Lung (tissue), 12 donors: ENCODE data around the gene ISM1. TPM values are rescaled to one million over a fixed set of nuclear protein-coding genes. Genes with fewer than 3 reads are reported as not detected.

ENCODE experiments used
- ATAC-seq: fragments of 200-7000 bp; cut with Tn5 transposase; one replicate; pipeline ENCODE4 v1.9.1; 2020; ENCODE audit warnings: moderate number of reproducible peaks; ENCODE audit not compliant: insufficient read depth, low FRiP score
- DNase-seq, 3 donors: peaks; one replicate each; pipeline ENCODE4 v3.0.0-alpha.2; 2013 to 2017
- H3K27ac ChIP-seq, 2 donors: one replicate each; pipeline ENCODE4 v1.5.1; 2013; ENCODE audit warnings: mild to moderate bottlenecking in 2 of 2, moderate library complexity in 2 of 2, control low read depth in 1 of 2, inconsistent platforms in 1 of 2, low read depth in 1 of 2, low read length in 1 of 2
- H3K27me3 ChIP-seq, 3 donors: one replicate each; pipeline ENCODE4 v1.5.1; 2013; ENCODE audit warnings: low read length in 2 of 3; ENCODE audit not compliant: control insufficient read depth in 3 of 3, insufficient read depth in 3 of 3
- H3K36me3 ChIP-seq, 4 donors: one replicate each; pipeline ENCODE4 v1.5.1; 2013; ENCODE audit warnings: low read length in 4 of 4, mild to moderate bottlenecking in 1 of 4, moderate library complexity in 1 of 4; ENCODE audit not compliant: control insufficient read depth in 4 of 4, insufficient read depth in 4 of 4
- H3K4me1 ChIP-seq, 5 donors: one replicate each; pipeline ENCODE4 v1.5.1; 2013; ENCODE audit warnings: low read length in 5 of 5, mild to moderate bottlenecking in 2 of 5, moderate library complexity in 1 of 5; ENCODE audit not compliant: control insufficient read depth in 5 of 5, insufficient read depth in 5 of 5
- H3K4me3 ChIP-seq: one replicate; pipeline ENCODE4 v1.5.1; 2013; ENCODE audit warnings: mild to moderate bottlenecking, control low read depth, moderate library complexity
- H3K9ac ChIP-seq, 2 donors: one replicate each; pipeline ENCODE4 v1.5.1; 2013; ENCODE audit warnings: low read length in 2 of 2, control low read depth in 1 of 2; ENCODE audit not compliant: insufficient read depth in 1 of 2
- H3K9me3 ChIP-seq, 4 donors: one replicate each; pipeline ENCODE4 v1.5.1; 2013; ENCODE audit warnings: low read length in 3 of 4, mild to moderate bottlenecking in 1 of 4, moderate library complexity in 1 of 4; ENCODE audit not compliant: control insufficient read depth in 4 of 4, insufficient read depth in 3 of 4
- CTCF ChIP-seq: IDR thresholded peaks from 2 replicates; pipeline ENCODE4 v1.5.1; 2012; ENCODE audit warnings: mild to moderate bottlenecking; ENCODE audit errors: control extremely low read depth, extremely low read depth
- WGBS, 2 donors: extraction: QIAGEN DNeasy Blood & Tissue Kit; methylation state at CpG; one replicate each; pipeline ENCODE4 v1.1.7; 2013; 5-methylcytosine and 5-hydroxymethylcytosine counted together
- polyA plus RNA-seq, 2 donors: library from polyadenylated mRNA; stranded (reverse); fragments of 200-250 nt; gene quantifications; one replicate each; pipeline ENCODE4 v1.2.1, GENCODE V29; 2013
- total RNA-seq, 2 donors: library from RNA; depleted of rRNA in 1 of 2; stranded (reverse); fragments of >200 nt in 1 of 2; gene quantifications; one replicate each; pipeline ENCODE4 v1.2.1, GENCODE V29; 2014 to 2021
- donor health status: control.
- donor health status: control.
- donor health status: Bipolar disorder and iron deficiency.
- donor health status: healthy.
- donor health status: DM: yes; HTN: yes; CAD: no.

Gene ISM1
- total and polyA plus RNA-seq, 4 donors, result 1.6 to 13.6 (median 2.9) TPM

- Histone ChIP-seq H3K36me3 (no peaks in the 10 kb centered on the region), H3K9ac (no peak overlapping the region), H3K27me3 (no peaks in the 10 kb centered on the region), H3K4me1 (no peaks in the 10 kb centered on the region), H3K27ac (no peak overlapping the region), H3K9me3 (no peaks in the 10 kb centered on the region), H3K4me3 (no peak overlapping the region)
- 93 to 98% methylated on average over 2 of the region's 2 CpGs for WGBS, 2 donors
- DNase-seq (no peak), ATAC-seq (no peak)
- no peak for TF ChIP-seq CTCF
These were observed 80.5 kb downstream of the ISM1 start for GRCh38 chr20:13301596-13301995.

- no peaks in the 10 kb centered on the region for H3K9me3 ChIP-seq
- H3K36me3 ChIP-seq, result no peaks in the 10 kb centered on the region
- no peak overlapping the region for H3K9ac ChIP-seq
- no peak overlapping the region for H3K27ac ChIP-seq
- DNase-seq, result no peak
- H3K4me1 ChIP-seq, result peaks cover 0 to 3% (median 0%) of the 10 kb centered on the region in 5 donors
- H3K27me3 ChIP-seq, result no peaks in the 10 kb centered on the region
- 67 to 70% methylated on average over 9 of the region's 9 CpGs for WGBS, 2 donors
- TF ChIP-seq CTCF, result peak; percentile 24
- no peak overlapping the region for H3K4me3 ChIP-seq
- no peak for ATAC-seq
These were observed 81.8 kb downstream of the ISM1 start for GRCh38 chr20:13302647-13303450.

- Histone ChIP-seq H3K9ac (no peak overlapping the region), H3K4me3 (no peak overlapping the region), H3K4me1 (peaks cover 0 to 3% (median 0%) of the 10 kb centered on the region in 5 donors), H3K36me3 (no peaks in the 10 kb centered on the region), H3K9me3 (no peaks in the 10 kb centered on the region), H3K27me3 (no peaks in the 10 kb centered on the region), H3K27ac (no peak overlapping the region)
- ATAC-seq (no peak), DNase-seq (no peak)
- no peak for TF ChIP-seq CTCF
- 84 to 88% methylated on average over 6 of the region's 6 CpGs for WGBS, 2 donors
These were observed 84.2 kb downstream of the ISM1 start for GRCh38 chr20:13305284-13305683.
